Mucosa of gallbladder (tissue), 1 donor: ENCODE data around the gene STK10. TPM values are rescaled to one million over a fixed set of nuclear protein-coding genes. Genes with fewer than 3 reads are reported as not detected.
A peak's percentile ranks its signal among the peaks of the same experiment; 100 is the strongest.

Source experiments
- DNase-seq: peaks from one replicate; pipeline ENCODE4 v3.0.0-alpha.2; 2020; ENCODE audit warnings: low spot score
- total RNA-seq: library from RNA; stranded (reverse); gene quantifications from one replicate; pipeline ENCODE4 v1.2.1, GENCODE V29; 2021
- donor health status: DM: no; HTN: no; CAD: no.

The STK10 gene
- total RNA-seq, 1 donor from 2014 or later, result 45.1 TPM

GRCh38 chr5:172089298-172090117 is 98.5 kb downstream of the STK10 start:
- DNase-seq, result no peak

- no peak for DNase-seq
These were observed 99.2 kb downstream of the STK10 start for GRCh38 chr5:172088801-172089200.

GRCh38 chr5:172086194-172086975 is 101.6 kb downstream of the STK10 start:
- no peak for DNase-seq

- DNase-seq, result no peak
These were observed 102.3 kb downstream of the STK10 start for GRCh38 chr5:172085738-172086137.

GRCh38 chr5:172082180-172082579 is 105.8 kb downstream of the STK10 start:
- DNase-seq, result no peak

- DNase-seq, result no peak
These were observed 108.1 kb downstream of the STK10 start for GRCh38 chr5:172079876-172080275.

GRCh38 chr5:172078726-172079345 is 109.2 kb downstream of the STK10 start:
- DNase-seq, result peak; percentile 42

- DNase-seq, result peak; percentile 66
These were observed 110.2 kb downstream of the STK10 start for GRCh38 chr5:172077664-172078425.

- DNase-seq, result no peak
These were observed 111.2 kb downstream of the STK10 start for GRCh38 chr5:172076761-172077244.

GRCh38 chr5:172075656-172076055 is 112.4 kb downstream of the STK10 start:
- no peak for DNase-seq

- DNase-seq, result no peak
These were observed 113.1 kb downstream of the STK10 start for GRCh38 chr5:172074896-172075295.

- DNase-seq, result no peak
These were observed 116.6 kb downstream of the STK10 start for GRCh38 chr5:172071309-172071875.

GRCh38 chr5:172065431-172066065 is 122.5 kb downstream of the STK10 start:
- DNase-seq, result no peak

GRCh38 chr5:172064766-172065165 is 123.3 kb downstream of the STK10 start:
- no peak for DNase-seq

GRCh38 chr5:172064358-172064757 is 123.7 kb downstream of the STK10 start:
- no peak for DNase-seq

GRCh38 chr5:172063463-172064235 is 124.4 kb downstream of the STK10 start:
- no peak for DNase-seq

GRCh38 chr5:172059661-172060100 is 128.3 kb downstream of the STK10 start:
- no peak for DNase-seq

- DNase-seq, result no peak
These were observed 129.9 kb downstream of the STK10 start for GRCh38 chr5:172058088-172058487.

GRCh38 chr5:172055996-172056395 is 132.0 kb downstream of the STK10 start:
- DNase-seq, result no peak

- no peak for DNase-seq
These were observed 132.6 kb downstream of the STK10 start for GRCh38 chr5:172055421-172055820.
